ENCODE data around the gene TEN1. TPM values are rescaled to one million over a fixed set of nuclear protein-coding genes. Genes with fewer than 3 reads are reported as not detected.

The TEN1 gene
- total and polyA plus RNA-seq, 9 of the 15 experiments (the other 6 are each of a cell fraction or from before 2014, with no cell fraction given): 1.3 to 25.7 (median 10.1) TPM

GRCh38 chr17:75950421-75950820 lies 28.6 kb upstream of the TEN1 start:
- ChIA-PET POLR2A (interaction anchor here (0.5 to 3.6 kb wide), 5 partner anchors 9 to 1077 kb away, joined by 3 to 15 read pairs (median 4); partner anchors contain the start of genes FBF1 and FDXR), CTCF (ENCODE audit: low intra/inter-chr PET ratio) (no interaction called here)
- no peaks in the 10 kb centered on the region for H4K20me1 ChIP-seq (replicated peaks; ENCODE audit: control insufficient read depth, insufficient read depth, low read length)
- no peaks in the 10 kb centered on the region for H3K9me1 ChIP-seq (ENCODE audit: control insufficient read depth, insufficient read depth, low read length)
- FAIRE-seq: no peak
- no peaks in the 10 kb centered on the region for H3K9me3 ChIP-seq (replicated peaks; ENCODE audit: control insufficient read depth, insufficient read depth, low read depth, low read length)
- peaks cover 63% of the 10 kb centered on the region; the same call in 2 of the 3 replicates for H3K36me3 ChIP-seq (ENCODE audit: control insufficient read depth, insufficient read depth, low read length)
- no peak overlapping the region for H2AFZ ChIP-seq (ENCODE audit: low read depth, low read length)
- H3K4me1 ChIP-seq (replicated peaks in 1 of 2; ENCODE audit: control insufficient read depth in 2 of 2, insufficient read depth in 2 of 2, low read length in 2 of 2): peaks cover 3 to 18% of the 10 kb centered on the region in 2 experiments; a peak in 4 of 5 replicates
- 82% methylated on average over 6 of the region's 6 CpGs for WGBS (ENCODE audit: insufficient coverage, low coverage, missing lambda C conversion rate)
- H3K4me3 ChIP-seq: no peak overlapping the region
- no peaks in the 10 kb centered on the region for H3K79me2 ChIP-seq (ENCODE audit: control insufficient read depth, insufficient read depth, low read length)
- BruUV-seq (replicated peaks): no TSS peak
- no peaks in the 10 kb centered on the region for H3K27me3 ChIP-seq (ENCODE audit: control insufficient read depth in 2 of 2, insufficient read depth in 2 of 2, low read length in 2 of 2)
- H3K9ac ChIP-seq (ENCODE audit: insufficient read depth in 1 of 2, low read depth in 2 of 2, low read length in 2 of 2): peak overlapping the region in 1 of 2 experiments; percentile 29; a peak in 1 of 4 replicates
- no peak overlapping the region for H3K27ac ChIP-seq (ENCODE audit: extremely low read depth, low read depth, low read length)
- no peak overlapping the region for H3K4me2 ChIP-seq (ENCODE audit: insufficient read depth, low read length)
- no peak for DNase-seq (ENCODE audit: extremely low read depth in 1 of 4, low spot score in 3 of 4)
- in situ Hi-C loops (cut with MboI): no loop called here
- no peak for ATAC-seq
- intact Hi-C loops (cut with micrococcal nuclease): no loop called here
- TF ChIP-seq ID3 (CRISPR knock-in tag; IDR thresholded peaks at IDR 0.05) (no peak), ID3 (tag; IDR thresholded peaks at IDR 0.05) (no peak), HIVEP1 (CRISPR knock-in tag; IDR thresholded peaks at IDR 0.05) (no peak), ZNF444 (CRISPR knock-in tag; IDR thresholded peaks at IDR 0.05) (no peak), ZNF140 (CRISPR knock-in tag; IDR thresholded peaks at IDR 0.05) (no peak), KLF10 (CRISPR knock-in tag; IDR thresholded peaks at IDR 0.05) (no peak), ZFPM2 (CRISPR knock-in tag; IDR thresholded peaks at IDR 0.05) (no peak), TCF15 (CRISPR knock-in tag; IDR thresholded peaks at IDR 0.05) (no peak), MCM3 (IDR thresholded peaks at IDR 0.05) (no peak), ZZZ3 (IDR thresholded peaks at IDR 0.05) (no peak), ZNF165 (CRISPR knock-in tag; IDR thresholded peaks at IDR 0.05; ENCODE audit: borderline replicate concordance) (no peak), SRSF1 (IDR thresholded peaks at IDR 0.05; ENCODE audit: low read depth, low read length) (no peak), NCOA4 (IDR thresholded peaks at IDR 0.05; ENCODE audit: partially characterized antibody) (no peak), CREB3 (tag; conservative IDR thresholded peaks at IDR 0.05; ENCODE audit: low read depth) (no peak), HDAC3 (IDR thresholded peaks at IDR 0.05; ENCODE audit: borderline replicate concordance, partially characterized antibody) (no peak), BRD9 (IDR thresholded peaks at IDR 0.05; ENCODE audit: low read depth, partially characterized antibody) (no peak), ETS2 (tag; IDR thresholded peaks at IDR 0.05; ENCODE audit: borderline replicate concordance, poor library complexity, severe bottlenecking) (no peak), NCOR1 (IDR thresholded peaks at IDR 0.05) (no peak), POLR3G (IDR thresholded peaks at IDR 0.05; ENCODE audit: extremely low read depth, insufficient read length, insufficient replicate concordance) (no peak)
